PC-9 (cell line): Measurements from ENCODE around the gene BTBD1.

Experiments used
- EZH2 ChIP-seq: fragments of 200-600 bp; sonication (generic); IDR thresholded peaks from 2 replicates; pipeline ENCODE4 v1.8.0; 2017; ENCODE audit warnings: antibody characterized with exemption, low read depth
- TF ChIP-seq, protein P1 (sequence below): fragments of 200-600 bp; sonication (generic); conservative IDR thresholded peaks from 2 replicates; pipeline ENCODE4 v1.6.1; 2017; ENCODE audit warnings: mixed run types, antibody characterized with exemption, mild to moderate bottlenecking, moderate library complexity

DNA sequence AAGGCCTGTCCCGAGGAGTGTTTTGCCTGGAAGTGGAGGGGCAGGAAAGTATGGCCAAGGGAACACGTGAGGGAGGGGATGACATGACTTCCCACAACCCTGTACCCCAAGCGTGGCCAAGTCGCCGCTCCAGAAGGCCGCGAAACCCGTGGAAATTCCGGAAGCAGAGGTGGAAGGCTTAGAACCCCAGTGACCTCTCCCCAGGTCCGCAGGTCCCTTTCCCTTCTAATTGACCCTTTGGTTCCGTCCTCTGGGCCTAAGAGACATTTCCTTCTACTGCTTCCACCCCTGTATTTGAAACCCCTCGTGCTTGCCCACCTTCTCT is 548 bp upstream of the BTBD1 start:
- TF ChIP-seq, protein P1, sequence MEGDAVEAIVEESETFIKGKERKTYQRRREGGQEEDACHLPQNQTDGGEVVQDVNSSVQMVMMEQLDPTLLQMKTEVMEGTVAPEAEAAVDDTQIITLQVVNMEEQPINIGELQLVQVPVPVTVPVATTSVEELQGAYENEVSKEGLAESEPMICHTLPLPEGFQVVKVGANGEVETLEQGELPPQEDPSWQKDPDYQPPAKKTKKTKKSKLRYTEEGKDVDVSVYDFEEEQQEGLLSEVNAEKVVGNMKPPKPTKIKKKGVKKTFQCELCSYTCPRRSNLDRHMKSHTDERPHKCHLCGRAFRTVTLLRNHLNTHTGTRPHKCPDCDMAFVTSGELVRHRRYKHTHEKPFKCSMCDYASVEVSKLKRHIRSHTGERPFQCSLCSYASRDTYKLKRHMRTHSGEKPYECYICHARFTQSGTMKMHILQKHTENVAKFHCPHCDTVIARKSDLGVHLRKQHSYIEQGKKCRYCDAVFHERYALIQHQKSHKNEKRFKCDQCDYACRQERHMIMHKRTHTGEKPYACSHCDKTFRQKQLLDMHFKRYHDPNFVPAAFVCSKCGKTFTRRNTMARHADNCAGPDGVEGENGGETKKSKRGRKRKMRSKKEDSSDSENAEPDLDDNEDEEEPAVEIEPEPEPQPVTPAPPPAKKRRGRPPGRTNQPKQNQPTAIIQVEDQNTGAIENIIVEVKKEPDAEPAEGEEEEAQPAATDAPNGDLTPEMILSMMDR: no peak
- no peak for TF ChIP-seq EZH2
